Measurements from ENCODE around the gene ANKMY1.

GRCh38 chr2:240451108-240451611 lies 106.6 kb downstream of the ANKMY1 start:
- TF ChIP-seq POLR2A (IDR thresholded peaks at IDR 0.05; ENCODE audit: extremely low read depth, insufficient read length): no peak
- no peak for TF ChIP-seq CTCF (IDR thresholded peaks at IDR 0.05; ENCODE audit: low read depth, low read length)

Data from NB4 (cell line).